Measurements from ENCODE around the gene GSTM3. TPM values are rescaled to one million over a fixed set of nuclear protein-coding genes. Genes with fewer than 3 reads are reported as not detected.

The GSTM3 gene
- total and polyA plus RNA-seq, 2 of the 13 experiments (the other 11 are each of a cell fraction or from before 2014, with no cell fraction given): 127 to 142 TPM

DNA sequence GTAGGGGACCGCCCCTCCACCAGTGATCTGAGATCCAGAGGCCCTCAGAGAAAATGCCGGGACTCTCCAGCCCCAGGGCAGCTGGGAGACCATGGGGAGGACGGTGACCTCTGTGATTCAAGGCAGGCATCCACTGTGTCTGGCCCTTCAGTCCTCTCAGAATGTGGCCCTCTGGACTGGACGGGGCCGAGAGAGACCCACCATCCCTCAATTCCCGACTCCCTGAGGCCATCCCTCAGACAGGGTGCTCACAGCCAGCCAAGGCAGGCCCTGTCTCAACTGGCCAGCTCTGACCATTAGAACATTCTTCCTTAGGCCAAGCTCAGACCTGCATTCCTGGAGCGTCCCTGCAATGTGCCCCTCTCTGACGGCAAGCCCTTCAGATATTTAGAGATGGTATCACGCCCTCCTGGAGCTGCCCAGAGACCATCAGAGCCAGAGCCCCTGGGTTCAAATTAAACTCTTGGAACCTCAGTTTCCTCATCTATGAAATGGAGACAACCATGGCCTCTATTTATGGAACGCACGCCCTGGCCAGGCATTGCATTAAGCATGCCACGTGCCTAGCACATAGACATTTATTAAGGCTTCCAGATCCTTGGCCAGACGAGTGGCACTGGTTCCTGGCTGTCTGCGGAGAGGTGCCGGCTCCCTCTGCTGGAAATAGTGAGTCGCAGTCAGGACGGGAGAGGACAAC is 32.5 kb upstream of the GSTM3 start (continued):
- TF ChIP-seq, protein P1, sequence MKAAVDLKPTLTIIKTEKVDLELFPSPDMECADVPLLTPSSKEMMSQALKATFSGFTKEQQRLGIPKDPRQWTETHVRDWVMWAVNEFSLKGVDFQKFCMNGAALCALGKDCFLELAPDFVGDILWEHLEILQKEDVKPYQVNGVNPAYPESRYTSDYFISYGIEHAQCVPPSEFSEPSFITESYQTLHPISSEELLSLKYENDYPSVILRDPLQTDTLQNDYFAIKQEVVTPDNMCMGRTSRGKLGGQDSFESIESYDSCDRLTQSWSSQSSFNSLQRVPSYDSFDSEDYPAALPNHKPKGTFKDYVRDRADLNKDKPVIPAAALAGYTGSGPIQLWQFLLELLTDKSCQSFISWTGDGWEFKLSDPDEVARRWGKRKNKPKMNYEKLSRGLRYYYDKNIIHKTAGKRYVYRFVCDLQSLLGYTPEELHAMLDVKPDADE (CRISPR knock-in tag; IDR thresholded peaks at IDR 0.05): no peak
- TF ChIP-seq BRD4 (CRISPR knock-in tag; IDR thresholded peaks at IDR 0.05) (no peak), ZFP41 (CRISPR knock-in tag; IDR thresholded peaks at IDR 0.05; ENCODE audit: borderline replicate concordance) (no peak), ISL2 (CRISPR knock-in tag; IDR thresholded peaks at IDR 0.05) (no peak), FOXK2 (IDR thresholded peaks at IDR 0.05) (no peak), ZMAT3 (CRISPR knock-in tag; conservative IDR thresholded peaks at IDR 0.05) (no peak), MXI1 (IDR thresholded peaks at IDR 0.05; ENCODE audit: borderline replicate concordance, low read depth, low read length) (no peak), ARNT (IDR thresholded peaks at IDR 0.05) (no peak), NFE2 (CRISPR knock-in tag; IDR thresholded peaks at IDR 0.05) (no peak), WIZ (CRISPR knock-in tag; IDR thresholded peaks at IDR 0.05) (no peak), AGO1 (IDR thresholded peaks at IDR 0.05; ENCODE audit: low read depth, low read length, poor library complexity, severe bottlenecking) (no peak), CBX1 (IDR thresholded peaks at IDR 0.05; ENCODE audit: low read depth) (no peak), DNMT1 (CRISPR knock-in tag; IDR thresholded peaks at IDR 0.05) (no peak), MTF2 (CRISPR knock-in tag; IDR thresholded peaks at IDR 0.05; ENCODE audit: borderline replicate concordance) (no peak), ZNF24 (IDR thresholded peaks at IDR 0.05) (no peak), ZNF672 (CRISPR knock-in tag; IDR thresholded peaks at IDR 0.05) (no peak), ZNF572 (CRISPR knock-in tag; IDR thresholded peaks at IDR 0.05) (no peak), AHR (CRISPR knock-in tag; IDR thresholded peaks at IDR 0.05) (no peak; the same call in 1 of the 2 replicates), CBX2 (IDR thresholded peaks at IDR 0.05; ENCODE audit: low read depth, low read length) (no peak), CBX2 (CRISPR knock-in tag; IDR thresholded peaks at IDR 0.05; ENCODE audit: low read depth) (no peak), ZKSCAN1 (IDR thresholded peaks at IDR 0.05; ENCODE audit: low read length) (no peak; the same call in 1 of the 2 replicates), ZNF121 (CRISPR knock-in tag; IDR thresholded peaks at IDR 0.05) (peak; percentile 22; the same call in 1 of the 2 replicates), BHLHE40 (IDR thresholded peaks at IDR 0.05; ENCODE audit: low read length) (peak; percentile 40; the same call in 1 of the 2 replicates), NAIF1 (CRISPR knock-in tag; IDR thresholded peaks at IDR 0.05; ENCODE audit: borderline replicate concordance) (no peak), ZNF17 (CRISPR knock-in tag; IDR thresholded peaks at IDR 0.05) (no peak), REL (CRISPR knock-in tag; conservative IDR thresholded peaks at IDR 0.05) (no peak)
- TF ChIP-seq, protein P2, sequence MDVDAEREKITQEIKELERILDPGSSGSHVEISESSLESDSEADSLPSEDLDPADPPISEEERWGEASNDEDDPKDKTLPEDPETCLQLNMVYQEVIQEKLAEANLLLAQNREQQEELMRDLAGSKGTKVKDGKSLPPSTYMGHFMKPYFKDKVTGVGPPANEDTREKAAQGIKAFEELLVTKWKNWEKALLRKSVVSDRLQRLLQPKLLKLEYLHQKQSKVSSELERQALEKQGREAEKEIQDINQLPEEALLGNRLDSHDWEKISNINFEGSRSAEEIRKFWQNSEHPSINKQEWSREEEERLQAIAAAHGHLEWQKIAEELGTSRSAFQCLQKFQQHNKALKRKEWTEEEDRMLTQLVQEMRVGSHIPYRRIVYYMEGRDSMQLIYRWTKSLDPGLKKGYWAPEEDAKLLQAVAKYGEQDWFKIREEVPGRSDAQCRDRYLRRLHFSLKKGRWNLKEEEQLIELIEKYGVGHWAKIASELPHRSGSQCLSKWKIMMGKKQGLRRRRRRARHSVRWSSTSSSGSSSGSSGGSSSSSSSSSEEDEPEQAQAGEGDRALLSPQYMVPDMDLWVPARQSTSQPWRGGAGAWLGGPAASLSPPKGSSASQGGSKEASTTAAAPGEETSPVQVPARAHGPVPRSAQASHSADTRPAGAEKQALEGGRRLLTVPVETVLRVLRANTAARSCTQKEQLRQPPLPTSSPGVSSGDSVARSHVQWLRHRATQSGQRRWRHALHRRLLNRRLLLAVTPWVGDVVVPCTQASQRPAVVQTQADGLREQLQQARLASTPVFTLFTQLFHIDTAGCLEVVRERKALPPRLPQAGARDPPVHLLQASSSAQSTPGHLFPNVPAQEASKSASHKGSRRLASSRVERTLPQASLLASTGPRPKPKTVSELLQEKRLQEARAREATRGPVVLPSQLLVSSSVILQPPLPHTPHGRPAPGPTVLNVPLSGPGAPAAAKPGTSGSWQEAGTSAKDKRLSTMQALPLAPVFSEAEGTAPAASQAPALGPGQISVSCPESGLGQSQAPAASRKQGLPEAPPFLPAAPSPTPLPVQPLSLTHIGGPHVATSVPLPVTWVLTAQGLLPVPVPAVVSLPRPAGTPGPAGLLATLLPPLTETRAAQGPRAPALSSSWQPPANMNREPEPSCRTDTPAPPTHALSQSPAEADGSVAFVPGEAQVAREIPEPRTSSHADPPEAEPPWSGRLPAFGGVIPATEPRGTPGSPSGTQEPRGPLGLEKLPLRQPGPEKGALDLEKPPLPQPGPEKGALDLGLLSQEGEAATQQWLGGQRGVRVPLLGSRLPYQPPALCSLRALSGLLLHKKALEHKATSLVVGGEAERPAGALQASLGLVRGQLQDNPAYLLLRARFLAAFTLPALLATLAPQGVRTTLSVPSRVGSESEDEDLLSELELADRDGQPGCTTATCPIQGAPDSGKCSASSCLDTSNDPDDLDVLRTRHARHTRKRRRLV (CRISPR knock-in tag; IDR thresholded peaks at IDR 0.05): no peak

Data from HepG2 (cell line).